OCI-LY3 (cell line): ENCODE measurements around the gene BRINP2.

ENCODE experiments used
- EZH2phosphoT487 ChIP-seq: fragments of 200-600 bp; shearing (Covaris generic); IDR thresholded peaks from 2 replicates; pipeline ENCODE4 v1.6.1; 2018; ENCODE audit warnings: antibody characterized with exemption, mixed run types, low read depth
- TF ChIP-seq, protein P1 (sequence below): fragments of 200-600, 300-600 bp; sonication (generic); IDR thresholded peaks from 2 replicates; pipeline ENCODE4 v1.5.1; 2014; ENCODE audit warnings: antibody characterized with exemption, low read length, low read depth

DNA sequence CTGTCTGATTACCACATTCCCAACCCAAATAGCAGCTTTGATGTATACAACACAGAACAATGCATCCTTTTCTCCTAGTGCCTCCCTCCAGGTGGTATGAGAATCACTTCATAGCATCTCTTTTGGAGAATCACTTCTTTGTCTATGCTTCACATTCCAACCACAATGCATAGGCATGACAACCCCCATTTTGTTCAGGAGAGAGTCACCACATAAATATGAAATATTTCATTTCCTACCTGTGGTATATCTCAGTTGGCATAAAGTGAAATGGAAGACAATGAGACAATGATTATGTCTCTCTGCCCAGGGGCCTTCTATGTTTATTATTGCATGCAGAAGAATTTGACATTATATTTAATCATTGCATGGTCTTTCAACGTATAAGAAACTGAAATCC, 112.2 kb downstream of the BRINP2 start:
- TF ChIP-seq, protein P1, sequence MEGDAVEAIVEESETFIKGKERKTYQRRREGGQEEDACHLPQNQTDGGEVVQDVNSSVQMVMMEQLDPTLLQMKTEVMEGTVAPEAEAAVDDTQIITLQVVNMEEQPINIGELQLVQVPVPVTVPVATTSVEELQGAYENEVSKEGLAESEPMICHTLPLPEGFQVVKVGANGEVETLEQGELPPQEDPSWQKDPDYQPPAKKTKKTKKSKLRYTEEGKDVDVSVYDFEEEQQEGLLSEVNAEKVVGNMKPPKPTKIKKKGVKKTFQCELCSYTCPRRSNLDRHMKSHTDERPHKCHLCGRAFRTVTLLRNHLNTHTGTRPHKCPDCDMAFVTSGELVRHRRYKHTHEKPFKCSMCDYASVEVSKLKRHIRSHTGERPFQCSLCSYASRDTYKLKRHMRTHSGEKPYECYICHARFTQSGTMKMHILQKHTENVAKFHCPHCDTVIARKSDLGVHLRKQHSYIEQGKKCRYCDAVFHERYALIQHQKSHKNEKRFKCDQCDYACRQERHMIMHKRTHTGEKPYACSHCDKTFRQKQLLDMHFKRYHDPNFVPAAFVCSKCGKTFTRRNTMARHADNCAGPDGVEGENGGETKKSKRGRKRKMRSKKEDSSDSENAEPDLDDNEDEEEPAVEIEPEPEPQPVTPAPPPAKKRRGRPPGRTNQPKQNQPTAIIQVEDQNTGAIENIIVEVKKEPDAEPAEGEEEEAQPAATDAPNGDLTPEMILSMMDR = no peak
- no peak for TF ChIP-seq EZH2phosphoT487
